Breast epithelium (tissue), 4 donors: ENCODE results near the gene PHYKPL. TPM values are rescaled to one million over a fixed set of nuclear protein-coding genes. Genes with fewer than 3 reads are reported as not detected.

Source experiments
- DNase-seq, 2 donors: peaks; one replicate each; pipeline ENCODE4 v3.0.0-alpha.2; 2019; ENCODE audit warnings: low spot score in 2 of 2
- H3K27ac ChIP-seq, 2 donors: fragments of 200-600 bp; sonication (generic) in 1 of 2; one replicate each; pipeline ENCODE4 v1.5.1; 2016 to 2019; ENCODE audit warnings: mild to moderate bottlenecking in 1 of 2
- H3K27me3 ChIP-seq, 2 donors: fragments of 200-600 bp; sonication (generic) in 1 of 2; one replicate each; pipeline versions ENCODE4 v1.5.1 to v1.6.0; 2017 to 2019; ENCODE audit warnings: control low read depth in 1 of 2, mild to moderate bottlenecking in 1 of 2
- H3K36me3 ChIP-seq: fragments of 200-600 bp; one replicate; pipeline ENCODE4 v1.5.1; 2019
- H3K4me1 ChIP-seq, 2 donors: fragments of 200-600 bp; sonication (generic); one replicate each; pipeline ENCODE4 v1.5.1; 2016 to 2019; ENCODE audit warnings: control low read depth in 1 of 2
- H3K4me3 ChIP-seq, 3 donors: fragments of 200-600 bp; sonication (generic); 1 replicate in 2 of 3; 2 replicates in 1 of 3; pipeline ENCODE4 v1.5.1; 2016 to 2019; ENCODE audit warnings: mild to moderate bottlenecking in 3 of 3, moderate library complexity in 2 of 3
- H3K9me3 ChIP-seq, 2 donors: fragments of 200-600 bp; sonication (generic) in 1 of 2; one replicate each; pipeline ENCODE4 v1.5.1; 2016 to 2019; ENCODE audit warnings: control low read depth in 1 of 2
- CTCF ChIP-seq, 3 donors: fragments of 450-650 bp; IDR thresholded peaks; one replicate each; pipeline ENCODE4 v1.5.1; 2016 to 2017; ENCODE audit warnings: antibody characterized with exemption in 3 of 3, mild to moderate bottlenecking in 3 of 3, moderate library complexity in 3 of 3
- POLR2A ChIP-seq: fragments of 450-650 bp; IDR thresholded peaks from one replicate; pipeline ENCODE4 v1.6.1; 2016; ENCODE audit warnings: antibody characterized with exemption, mild to moderate bottlenecking, moderate library complexity
- POLR2AphosphoS5 ChIP-seq, 3 donors: sonication (generic); formaldehyde crosslinking; IDR thresholded peaks; one replicate each; pipeline ENCODE4 v1.6.1; 2017; ENCODE audit warnings: antibody characterized with exemption in 3 of 3
- intact Hi-C: fragments of 100-400 bp; cut with DNase I; formaldehyde crosslinking; loops from one replicate; pipeline ENCODE4 v1.15.1; 2023; ENCODE audit warnings: low total_unique reads
- total RNA-seq, 3 donors: library from RNA; depleted of rRNA; stranded (reverse); fragments of >200 nt; gene quantifications; one replicate each; pipeline ENCODE4 v1.1.0, GENCODE V29; 2016

Gene PHYKPL
- total RNA-seq, 3 donors from 2014 or later, result 63.4 to 94.1 (median 77.7) TPM

DNA sequence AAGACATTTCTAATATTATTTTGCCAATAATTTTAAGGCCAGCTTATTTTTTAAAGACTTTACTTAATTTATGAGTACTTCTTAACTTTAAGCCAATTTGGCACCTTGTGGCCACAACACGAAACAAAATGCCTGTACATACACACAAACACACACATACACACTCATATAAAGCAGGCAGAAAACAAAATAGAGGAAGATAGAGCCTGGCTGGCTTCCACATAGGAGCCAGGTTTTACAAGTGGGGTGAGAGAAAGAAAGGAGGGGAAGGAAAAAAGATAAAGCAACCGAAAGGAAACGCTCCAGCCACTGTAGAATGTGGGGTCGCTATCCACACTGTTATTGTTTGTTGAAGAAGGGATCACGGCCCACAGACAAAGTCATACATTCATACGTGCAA lies 55.8 kb downstream of the PHYKPL start:
- intact Hi-C loops, result no loop called here
- no peaks in the 10 kb centered on the region for H3K4me1 ChIP-seq
- H3K4me3 ChIP-seq, result no peak overlapping the region
- no peaks in the 10 kb centered on the region for H3K36me3 ChIP-seq
- no peak for DNase-seq
- H3K9me3 ChIP-seq, result no peaks in the 10 kb centered on the region
- peaks cover 0 to 4% of the 10 kb centered on the region in 2 donors for H3K27me3 ChIP-seq
- H3K27ac ChIP-seq, result no peak overlapping the region
- no peak for TF ChIP-seq POLR2AphosphoS5 (IDR thresholded peaks at IDR 0.05)
- no peak for TF ChIP-seq CTCF (IDR thresholded peaks at IDR 0.05)
- TF ChIP-seq POLR2A, result no peak

- TF ChIP-seq POLR2AphosphoS5 (IDR thresholded peaks at IDR 0.05) (no peak), CTCF (IDR thresholded peaks at IDR 0.05) (no peak), POLR2A (no peak)
- Histone ChIP-seq H3K27ac (no peak overlapping the region), H3K9me3 (no peaks in the 10 kb centered on the region), H3K4me3 (no peak overlapping the region), H3K36me3 (no peaks in the 10 kb centered on the region), H3K4me1 (no peaks in the 10 kb centered on the region), H3K27me3 (no peaks in the 10 kb centered on the region)
- intact Hi-C loops, result no loop called here
- no peak for DNase-seq
Observed at GRCh38 chr5:178174456-178174855, 58.1 kb downstream of the PHYKPL start.

- H3K4me1 ChIP-seq, result no peaks in the 10 kb centered on the region
- no peak for TF ChIP-seq POLR2AphosphoS5 (IDR thresholded peaks at IDR 0.05)
- no peak for TF ChIP-seq POLR2A
- no peak for TF ChIP-seq CTCF (IDR thresholded peaks at IDR 0.05)
- intact Hi-C loops, result no loop called here
- H3K4me3 ChIP-seq, result no peak overlapping the region
- H3K9me3 ChIP-seq, result no peaks in the 10 kb centered on the region
- H3K27me3 ChIP-seq, result no peaks in the 10 kb centered on the region
- no peak for DNase-seq
- no peak overlapping the region for H3K27ac ChIP-seq
- H3K36me3 ChIP-seq, result no peaks in the 10 kb centered on the region
Observed at GRCh38 chr5:178170455-178170854, 62.1 kb downstream of the PHYKPL start.

GRCh38 chr5:178165581-178165980 lies 67.0 kb downstream of the PHYKPL start:
- TF ChIP-seq POLR2A, result no peak
- TF ChIP-seq CTCF (IDR thresholded peaks at IDR 0.05), result no peak
- no peak for TF ChIP-seq POLR2AphosphoS5 (IDR thresholded peaks at IDR 0.05)
- Histone ChIP-seq H3K4me3 (no peak overlapping the region), H3K36me3 (no peaks in the 10 kb centered on the region), H3K27me3 (no peaks in the 10 kb centered on the region), H3K27ac (no peak overlapping the region), H3K9me3 (no peaks in the 10 kb centered on the region), H3K4me1 (no peaks in the 10 kb centered on the region)
- no peak for DNase-seq
- intact Hi-C loops, result no loop called here

DNA sequence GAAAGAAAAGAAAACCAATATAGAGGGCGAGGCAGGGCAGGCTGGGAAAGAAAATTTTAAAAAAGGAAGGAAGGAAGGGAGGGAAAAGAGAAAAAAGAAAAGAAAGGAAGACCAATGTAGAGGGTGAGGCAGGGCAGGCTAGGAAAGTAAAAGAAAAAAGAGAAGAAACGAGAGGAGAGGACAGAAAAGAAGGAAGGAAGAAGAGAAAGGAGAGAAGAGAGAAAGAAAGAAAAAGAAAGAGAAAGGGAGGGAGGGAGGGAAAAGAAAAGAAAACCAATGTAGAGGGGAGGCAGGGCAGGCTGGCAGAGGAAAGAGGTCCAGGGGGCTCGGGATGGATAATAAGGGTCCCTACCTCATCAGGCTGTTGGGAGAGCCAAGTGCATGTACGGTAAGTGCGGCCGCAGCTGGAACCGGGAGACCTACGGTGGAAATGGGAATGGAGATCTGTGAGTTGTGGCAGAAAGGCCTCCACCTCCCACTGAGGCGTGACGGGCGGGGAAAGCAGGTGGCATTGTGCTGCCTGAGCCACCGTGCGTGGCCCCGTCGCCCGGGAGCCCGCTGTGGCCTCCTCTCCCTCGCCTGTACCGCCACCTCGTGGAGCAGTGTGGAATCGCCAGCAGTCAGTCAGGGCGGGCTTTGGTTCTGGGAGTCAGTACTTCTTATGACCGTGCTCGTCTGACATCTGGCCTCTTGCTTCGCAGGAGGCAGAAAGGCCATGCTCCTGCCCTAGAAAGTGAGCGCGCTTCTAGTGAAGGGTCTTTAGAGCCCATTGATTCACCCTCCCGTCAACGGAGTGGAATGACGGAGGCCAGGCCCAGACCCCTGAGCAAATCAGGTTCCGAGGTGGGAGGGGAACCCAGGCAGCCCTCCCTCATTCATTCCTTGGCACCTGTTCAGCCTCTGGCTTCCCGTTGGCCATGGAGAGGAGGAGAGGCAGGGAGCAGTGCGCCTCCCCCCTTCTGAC lies 68.5 kb downstream of the PHYKPL start:
- peak; percentile 75 to 93 for DNase-seq
- peak overlapping the region in 2 of 3 donors; percentile 24 to 52 for H3K4me3 ChIP-seq
- no peak overlapping the region for H3K27ac ChIP-seq
- no peaks in the 10 kb centered on the region for H3K36me3 ChIP-seq
- intact Hi-C loops, result no loop called here
- H3K27me3 ChIP-seq, result no peaks in the 10 kb centered on the region
- H3K9me3 ChIP-seq, result no peaks in the 10 kb centered on the region
- TF ChIP-seq POLR2AphosphoS5 (IDR thresholded peaks at IDR 0.05) (no peak), CTCF (IDR thresholded peaks at IDR 0.05) (peak; percentile 93 to 99 (median 95))
- no peaks in the 10 kb centered on the region for H3K4me1 ChIP-seq
